Ammon's horn (tissue), 1 donor: Measurements from ENCODE around the gene AQP12B.

Experiments used
- DNase-seq: peaks from one replicate; pipeline ENCODE4 v3.0.0-alpha.2; 2016; ENCODE audit warnings: low spot score

Gene AQP12B

DNA sequence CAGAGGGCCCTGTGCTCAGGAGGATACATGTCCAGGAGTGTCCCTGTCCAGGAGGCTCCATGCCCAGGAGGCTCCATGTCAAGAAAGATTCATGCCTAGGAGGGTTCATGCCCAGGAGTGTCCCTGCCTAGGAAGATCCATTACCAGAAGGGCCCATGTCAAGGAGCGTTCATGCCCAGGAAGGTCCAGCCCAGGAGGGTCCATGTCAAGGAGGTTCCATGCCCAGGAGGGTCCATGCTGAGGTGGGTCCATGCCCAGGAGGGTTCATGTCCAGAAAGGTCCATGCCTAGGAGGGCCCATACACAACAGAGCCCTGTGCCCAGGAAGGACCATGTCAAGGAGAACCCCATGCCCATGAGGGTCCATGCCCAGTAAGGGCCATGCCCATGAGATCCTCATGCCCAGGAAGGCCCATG, 50.4 kb downstream of the AQP12B start:
- no peak for DNase-seq

- DNase-seq = no peak
These were observed 51.0 kb downstream of the AQP12B start for GRCh38 chr2:240631548-240632305.

DNA sequence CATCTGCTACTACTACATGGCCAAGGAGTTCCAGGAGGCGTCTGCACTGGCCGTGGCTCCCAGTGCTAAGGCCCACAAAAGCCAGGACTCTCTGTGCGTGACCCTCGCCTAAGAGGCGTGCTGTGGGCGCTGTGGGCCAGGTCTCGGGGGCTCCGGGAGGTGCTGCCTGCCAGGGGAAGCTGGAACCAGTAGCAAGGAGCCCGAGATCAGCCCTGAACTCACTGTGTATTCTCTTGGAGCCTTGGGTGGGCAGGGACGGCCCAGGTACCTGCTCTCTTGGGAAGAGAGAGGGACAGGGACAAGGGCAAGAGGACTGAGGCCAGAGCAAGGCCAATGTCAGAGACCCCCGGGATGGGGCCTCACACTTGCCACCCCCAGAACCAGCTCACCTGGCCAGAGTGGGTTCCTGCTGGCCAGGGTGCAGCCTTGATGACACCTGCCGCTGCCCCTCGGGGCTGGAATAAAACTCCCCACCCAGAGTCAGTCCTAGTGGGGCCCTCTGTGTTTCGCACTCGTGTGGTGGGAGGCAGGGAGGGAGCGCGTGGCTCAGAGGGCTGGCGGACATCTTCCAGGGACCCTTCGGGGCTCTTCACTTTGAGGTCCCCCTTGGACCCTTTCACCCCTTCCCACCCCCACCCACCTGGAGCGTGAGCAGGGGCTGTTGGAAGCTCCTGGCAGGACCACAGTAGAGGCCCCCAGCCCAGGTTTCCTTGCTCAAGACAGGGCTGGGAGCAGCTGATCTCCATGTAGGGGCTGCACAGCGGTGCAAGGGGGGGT, 51.7 kb downstream of the AQP12B start:
- no peak for DNase-seq

GRCh38 chr2:240629968-240630770, 52.5 kb downstream of the AQP12B start:
- no peak for DNase-seq

GRCh38 chr2:240629619-240629967, 53.1 kb downstream of the AQP12B start:
- DNase-seq = no peak

GRCh38 chr2:240628808-240629618, 53.7 kb downstream of the AQP12B start:
- DNase-seq = no peak

- DNase-seq = no peak
These were observed 54.2 kb downstream of the AQP12B start for GRCh38 chr2:240628507-240628807.

DNA sequence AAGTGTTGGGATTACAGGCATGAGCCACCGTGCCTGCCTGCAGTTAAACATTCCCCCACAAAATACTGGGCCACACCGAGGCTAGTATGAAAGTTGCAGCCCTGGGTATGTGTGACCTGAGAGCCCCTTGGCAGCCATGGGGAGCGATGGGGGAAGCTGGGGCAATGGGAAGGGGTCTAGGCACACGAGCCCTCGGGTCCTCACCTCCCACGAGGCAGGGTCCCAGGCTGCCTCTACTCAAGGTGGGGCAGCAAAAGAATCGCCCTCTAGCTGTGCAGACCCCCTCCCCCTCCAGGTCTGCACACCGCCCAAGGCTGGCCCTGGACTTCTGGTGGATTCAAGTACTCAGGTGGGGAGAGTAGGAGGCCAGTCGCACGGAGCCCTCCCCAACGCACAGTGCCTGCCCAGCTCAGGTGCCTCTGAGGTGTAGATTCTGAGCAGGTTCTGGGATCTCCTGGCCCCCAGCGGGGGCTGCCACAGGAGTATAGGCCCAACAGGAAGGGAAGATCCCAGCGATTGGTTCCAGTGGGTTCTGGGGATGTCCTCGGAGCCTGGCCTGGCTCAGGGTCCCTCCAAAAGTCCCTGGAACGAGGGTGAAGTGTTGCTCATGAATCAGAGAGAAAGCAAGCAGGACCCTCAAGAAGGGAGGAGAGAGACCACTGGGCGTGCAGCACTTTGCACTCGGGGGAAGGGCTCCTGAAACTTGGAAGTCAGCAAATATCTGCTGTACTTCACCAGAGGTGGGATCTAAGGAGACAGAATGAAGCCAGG, 54.8 kb downstream of the AQP12B start:
- no peak for DNase-seq

DNA sequence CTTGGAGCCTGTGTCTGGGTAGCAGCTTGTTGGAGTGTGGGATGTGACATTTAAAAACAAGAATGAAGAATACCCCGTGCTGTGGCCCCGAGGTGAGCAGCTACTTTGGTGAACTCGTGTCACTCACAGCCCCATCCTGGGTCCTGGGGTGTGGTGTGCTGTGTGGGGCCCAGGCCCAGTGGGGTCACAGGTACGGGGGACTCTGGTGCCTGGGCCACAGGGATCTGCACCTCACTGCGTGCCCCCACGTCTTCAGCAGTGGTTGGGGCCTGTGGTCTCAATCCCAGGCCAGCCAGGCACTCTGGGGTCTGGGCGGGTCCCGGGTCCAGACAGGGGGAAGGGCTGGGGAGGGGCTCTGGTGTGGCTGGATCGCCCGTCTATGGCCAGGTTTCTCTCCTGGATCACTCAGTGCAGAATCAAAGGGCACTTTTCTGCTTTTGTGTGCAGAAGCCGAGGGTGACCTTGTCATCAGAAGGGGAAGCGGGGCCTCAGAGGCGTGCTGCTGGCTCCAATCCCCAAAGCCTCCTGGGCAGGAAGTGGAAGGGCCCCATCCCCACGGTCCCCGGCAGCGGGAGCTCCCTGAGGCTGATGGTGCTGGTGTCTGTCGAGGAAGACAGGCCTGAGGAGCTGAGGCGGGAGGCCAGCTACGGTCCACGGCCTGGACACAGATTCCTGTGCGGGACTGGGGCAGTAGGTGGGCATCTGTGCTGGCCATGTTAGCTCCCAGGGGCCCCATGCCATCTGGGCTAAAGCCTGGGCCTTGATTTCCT, 56.0 kb downstream of the AQP12B start:
- peak; percentile 43 for DNase-seq
